Body of pancreas (tissue), 4 donors: ENCODE data around the gene PGP. TPM values are rescaled to one million over a fixed set of nuclear protein-coding genes. Genes with fewer than 3 reads are reported as not detected.

Experiments
- ATAC-seq: fragments of 150-250 bp; one replicate; pipeline ENCODE4 v1.9.1; 2016
- DNase-seq, 4 donors: peaks; one replicate each; pipeline ENCODE4 v3.0.0-alpha.2; 2019
- H3K27ac ChIP-seq, 4 donors: fragments of 200-600 bp; sonication (generic); 1 replicate in 3 of 4; 2 replicates in 1 of 4; pipeline versions ENCODE4 v1.5.1 to v1.6.1; 2016 to 2019; ENCODE audit warnings: mild to moderate bottlenecking in 1 of 4, mixed read lengths in 1 of 4, moderate library complexity in 1 of 4
- H3K27me3 ChIP-seq, 2 donors: fragments of 200-600 bp; sonication (generic); one replicate each; pipeline ENCODE4 v1.6.0; 2016; ENCODE audit warnings: mild to moderate bottlenecking in 1 of 2
- H3K36me3 ChIP-seq, 2 donors: fragments of 200-600 bp; sonication (generic); replicated peaks in 1 of 2; 2 replicates each; pipeline ENCODE4 v1.5.1; 2016; ENCODE audit warnings: low read depth in 2 of 2; ENCODE audit not compliant: insufficient read depth in 1 of 2
- H3K4me1 ChIP-seq: fragments of 200-600 bp; sonication (generic); one replicate; pipeline ENCODE4 v1.6.0; 2016
- H3K4me3 ChIP-seq, 2 donors: fragments of 200-600 bp; sonication (generic); 1 replicate in 1 of 2; 2 replicates in 1 of 2; pipeline ENCODE4 v1.5.1; 2016 to 2019
- H3K9me3 ChIP-seq, 3 donors: fragments of 200-600 bp; sonication (generic); 1 replicate in 2 of 3; 2 replicates in 1 of 3; pipeline ENCODE4 v1.5.1; 2016
- POLR2A ChIP-seq, 3 donors: fragments of 450-650 bp; IDR thresholded peaks; one replicate each; pipeline ENCODE4 v1.6.1; 2016; ENCODE audit warnings: antibody characterized with exemption in 3 of 3, mild to moderate bottlenecking in 2 of 3
- whole genome bisulfite sequencing, 2 donors: methylation state at CpG; one replicate each; pipeline ENCODE4 v1.1.5; 2017; 5-methylcytosine and 5-hydroxymethylcytosine counted together
- intact Hi-C: fragments of 100-400 bp; cut with DNase I; formaldehyde crosslinking; loops from one replicate; pipeline ENCODE4 v1.15.1; 2023
- total RNA-seq, 2 donors: library from RNA; depleted of rRNA; stranded (reverse); fragments of >200 nt; gene quantifications; one replicate each; pipeline ENCODE4 v1.1.0, GENCODE V29; 2016
- TF ChIP-seq, protein P1 (sequence below), 7 experiments: fragments of 450-650 bp in 4 of 7; fragments of 200-600 bp in 3 of 7; sonication (generic) in 3 of 7; IDR thresholded peaks; one replicate each; pipeline ENCODE4 v1.5.1; 2016 to 2019; ENCODE audit warnings: antibody characterized with exemption in 7 of 7

Gene PGP
- total RNA-seq, 2 donors from 2014 or later: 7.8 to 15.8 TPM

DNA sequence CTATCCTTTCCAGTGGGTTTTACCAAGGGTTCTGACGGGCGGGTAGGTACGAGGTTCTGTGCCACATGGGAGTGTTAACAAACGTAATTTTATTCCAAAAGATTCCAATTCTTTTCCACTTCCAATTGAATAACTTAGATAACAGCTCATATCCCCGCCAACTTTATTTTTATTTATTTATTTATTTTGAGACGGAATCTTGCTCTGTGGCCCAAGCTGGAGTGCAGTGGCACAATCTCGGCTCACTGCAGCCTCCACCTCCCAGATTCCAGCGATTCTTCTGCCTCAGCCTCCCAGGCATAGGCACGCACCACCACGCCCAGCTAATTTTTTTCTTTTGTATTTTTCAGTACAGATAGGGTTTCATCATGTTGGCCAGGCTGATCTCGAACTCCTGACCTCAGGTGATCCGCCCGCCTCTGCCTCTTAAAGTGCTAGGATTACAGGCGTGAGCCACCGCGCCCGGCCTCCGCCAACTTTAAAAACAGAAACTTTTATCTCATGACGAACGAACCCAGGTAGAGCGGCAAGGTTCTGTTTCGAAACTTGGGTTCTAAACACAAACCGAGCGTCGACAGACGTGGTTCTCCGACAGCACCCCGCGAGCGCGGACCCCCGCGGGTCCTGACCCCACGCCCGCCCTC is 36.1 kb upstream of the PGP start:
- H3K36me3 ChIP-seq: peaks cover 8 to 22% of the 10 kb centered on the region in 2 donors
- H3K4me3 ChIP-seq: peak overlapping the region; percentile 33 to 44
- H3K27ac ChIP-seq: peak overlapping the region; percentile 86 to 94 (median 90)
- intact Hi-C loops: no loop called here
- ATAC-seq (peak; percentile 33), DNase-seq (peak; percentile 56 to 74 (median 65))
- TF ChIP-seq, protein P1, sequence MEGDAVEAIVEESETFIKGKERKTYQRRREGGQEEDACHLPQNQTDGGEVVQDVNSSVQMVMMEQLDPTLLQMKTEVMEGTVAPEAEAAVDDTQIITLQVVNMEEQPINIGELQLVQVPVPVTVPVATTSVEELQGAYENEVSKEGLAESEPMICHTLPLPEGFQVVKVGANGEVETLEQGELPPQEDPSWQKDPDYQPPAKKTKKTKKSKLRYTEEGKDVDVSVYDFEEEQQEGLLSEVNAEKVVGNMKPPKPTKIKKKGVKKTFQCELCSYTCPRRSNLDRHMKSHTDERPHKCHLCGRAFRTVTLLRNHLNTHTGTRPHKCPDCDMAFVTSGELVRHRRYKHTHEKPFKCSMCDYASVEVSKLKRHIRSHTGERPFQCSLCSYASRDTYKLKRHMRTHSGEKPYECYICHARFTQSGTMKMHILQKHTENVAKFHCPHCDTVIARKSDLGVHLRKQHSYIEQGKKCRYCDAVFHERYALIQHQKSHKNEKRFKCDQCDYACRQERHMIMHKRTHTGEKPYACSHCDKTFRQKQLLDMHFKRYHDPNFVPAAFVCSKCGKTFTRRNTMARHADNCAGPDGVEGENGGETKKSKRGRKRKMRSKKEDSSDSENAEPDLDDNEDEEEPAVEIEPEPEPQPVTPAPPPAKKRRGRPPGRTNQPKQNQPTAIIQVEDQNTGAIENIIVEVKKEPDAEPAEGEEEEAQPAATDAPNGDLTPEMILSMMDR (IDR thresholded peaks at IDR 0.05): no peak
- no peak for TF ChIP-seq POLR2A (IDR thresholded peaks at IDR 0.05)
- H3K9me3 ChIP-seq: no peaks in the 10 kb centered on the region
- 4 to 5% methylated on average over 18 to 35 of the region's 35 CpGs for WGBS, 2 donors
- peaks cover 23% of the 10 kb centered on the region for H3K4me1 ChIP-seq
- no peaks in the 10 kb centered on the region for H3K27me3 ChIP-seq

- Histone ChIP-seq H3K4me3 (no peak overlapping the region), H3K27me3 (no peaks in the 10 kb centered on the region), H3K27ac (no peak overlapping the region), H3K36me3 (peaks cover 10 to 13% of the 10 kb centered on the region in 2 donors), H3K9me3 (no peaks in the 10 kb centered on the region), H3K4me1 (peaks cover 9% of the 10 kb centered on the region)
- TF ChIP-seq, protein P1 (IDR thresholded peaks at IDR 0.05): no peak
- TF ChIP-seq POLR2A (IDR thresholded peaks at IDR 0.05): no peak
- 89 to 100% methylated on average over 3 to 18 of the region's 18 CpGs for WGBS, 2 donors
- ATAC-seq (no peak), DNase-seq (no peak)
- intact Hi-C loops: no loop called here
Measured at GRCh38 chr16:2246301-2246885, 31.8 kb upstream of the PGP start.

DNA sequence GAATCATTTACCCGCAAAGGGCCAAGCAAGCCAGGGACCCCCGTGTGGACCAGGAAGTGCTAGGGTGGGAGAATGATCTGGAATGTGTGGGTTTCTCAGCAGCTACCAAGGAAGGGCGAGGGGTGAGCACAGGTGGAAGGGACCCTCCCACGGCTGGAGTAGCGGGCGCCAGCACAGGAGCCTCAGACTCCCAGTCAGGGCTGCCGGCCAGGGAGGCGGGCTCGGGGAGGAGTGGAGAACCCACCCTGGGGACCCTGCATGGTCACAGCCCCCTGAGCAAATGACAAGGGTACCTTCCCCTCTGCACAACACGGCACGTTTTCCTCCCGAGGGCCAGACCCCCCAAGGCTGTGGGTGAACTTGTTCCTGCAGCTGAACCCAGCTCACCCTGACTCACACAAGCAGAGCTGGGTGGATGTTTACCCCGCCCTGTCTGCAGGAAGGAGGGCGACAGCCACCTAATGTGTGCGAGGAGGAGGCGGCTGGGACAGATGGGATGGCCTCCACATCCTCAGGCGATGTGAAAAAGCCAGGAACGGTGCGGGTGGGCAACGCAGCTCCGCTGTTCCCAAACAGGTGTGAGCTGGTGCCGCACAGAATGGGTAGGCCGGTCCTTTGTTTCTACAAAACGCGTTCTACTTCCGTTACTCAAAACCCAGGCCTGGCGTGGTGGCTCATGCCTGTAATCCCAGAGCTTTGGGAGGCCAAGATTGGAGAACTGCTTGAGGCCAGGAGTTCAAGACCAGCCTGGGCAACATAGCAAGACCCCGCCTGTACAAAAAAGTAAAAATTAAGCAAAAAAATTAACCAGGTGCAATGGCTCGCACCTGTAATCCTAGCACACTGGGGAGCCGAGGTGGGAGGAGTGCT is 30.5 kb upstream of the PGP start:
- peaks cover 10 to 13% of the 10 kb centered on the region in 2 donors for H3K36me3 ChIP-seq
- ATAC-seq (no peak), DNase-seq (no peak)
- H3K9me3 ChIP-seq: no peaks in the 10 kb centered on the region
- TF ChIP-seq, protein P1 (IDR thresholded peaks at IDR 0.05): no peak
- no peak for TF ChIP-seq POLR2A (IDR thresholded peaks at IDR 0.05)
- intact Hi-C loops: no loop called here
- WGBS, 2 donors: 89 to 93% methylated on average over 23 to 30 of the region's 30 CpGs
- H3K27me3 ChIP-seq: no peaks in the 10 kb centered on the region
- H3K4me3 ChIP-seq: no peak overlapping the region
- peaks cover 3% of the 10 kb centered on the region for H3K4me1 ChIP-seq
- H3K27ac ChIP-seq: no peak overlapping the region

DNA sequence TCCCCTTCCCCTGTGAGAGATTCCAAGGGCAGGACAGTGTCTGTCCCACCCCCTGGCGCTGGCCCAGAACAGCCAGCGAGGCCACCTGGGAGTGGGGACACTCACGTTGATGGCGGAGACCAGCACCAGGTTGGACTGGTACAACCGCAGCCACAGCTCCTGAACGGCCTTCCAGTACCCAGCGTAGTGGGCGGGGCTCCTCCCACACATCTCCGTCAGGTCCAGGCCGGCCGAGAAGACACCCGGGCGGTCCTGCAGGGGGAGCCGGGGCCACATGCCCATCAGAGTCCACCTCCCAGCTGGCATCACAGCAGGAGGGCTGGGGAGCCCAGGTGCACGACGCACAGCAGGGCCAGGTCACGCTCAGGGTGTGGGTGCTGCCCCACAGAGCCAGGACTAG is 29.7 kb upstream of the PGP start:
- no peaks in the 10 kb centered on the region for H3K9me3 ChIP-seq
- intact Hi-C loops: no loop called here
- no peaks in the 10 kb centered on the region for H3K4me1 ChIP-seq
- H3K36me3 ChIP-seq: peaks cover 10 to 13% of the 10 kb centered on the region in 2 donors
- ATAC-seq (no peak), DNase-seq (peak in 1 of 4 donors; percentile 20)
- no peaks in the 10 kb centered on the region for H3K27me3 ChIP-seq
- H3K4me3 ChIP-seq: no peak overlapping the region
- WGBS, 2 donors: 73 to 88% methylated on average over 5 to 17 of the region's 17 CpGs
- H3K27ac ChIP-seq: no peak overlapping the region
- TF ChIP-seq, protein P1 (IDR thresholded peaks at IDR 0.05): no peak
- TF ChIP-seq POLR2A (IDR thresholded peaks at IDR 0.05): no peak
